Dedifferentiated amniotic fluid mesenchymal stem cell (primary cell): ENCODE results near the gene MAD1L1.
"Not testable (repeated sequence)": the region's sequence is repeated elsewhere in the genome, so short reads cannot be mapped to it uniquely, and the experiment has no call there.

Experiments
- DNase-seq: peaks from one replicate; pipeline ENCODE4 v3.0.0-alpha.2; 2016; ENCODE audit errors: extremely low spot score

MAD1L1 gene

DNA sequence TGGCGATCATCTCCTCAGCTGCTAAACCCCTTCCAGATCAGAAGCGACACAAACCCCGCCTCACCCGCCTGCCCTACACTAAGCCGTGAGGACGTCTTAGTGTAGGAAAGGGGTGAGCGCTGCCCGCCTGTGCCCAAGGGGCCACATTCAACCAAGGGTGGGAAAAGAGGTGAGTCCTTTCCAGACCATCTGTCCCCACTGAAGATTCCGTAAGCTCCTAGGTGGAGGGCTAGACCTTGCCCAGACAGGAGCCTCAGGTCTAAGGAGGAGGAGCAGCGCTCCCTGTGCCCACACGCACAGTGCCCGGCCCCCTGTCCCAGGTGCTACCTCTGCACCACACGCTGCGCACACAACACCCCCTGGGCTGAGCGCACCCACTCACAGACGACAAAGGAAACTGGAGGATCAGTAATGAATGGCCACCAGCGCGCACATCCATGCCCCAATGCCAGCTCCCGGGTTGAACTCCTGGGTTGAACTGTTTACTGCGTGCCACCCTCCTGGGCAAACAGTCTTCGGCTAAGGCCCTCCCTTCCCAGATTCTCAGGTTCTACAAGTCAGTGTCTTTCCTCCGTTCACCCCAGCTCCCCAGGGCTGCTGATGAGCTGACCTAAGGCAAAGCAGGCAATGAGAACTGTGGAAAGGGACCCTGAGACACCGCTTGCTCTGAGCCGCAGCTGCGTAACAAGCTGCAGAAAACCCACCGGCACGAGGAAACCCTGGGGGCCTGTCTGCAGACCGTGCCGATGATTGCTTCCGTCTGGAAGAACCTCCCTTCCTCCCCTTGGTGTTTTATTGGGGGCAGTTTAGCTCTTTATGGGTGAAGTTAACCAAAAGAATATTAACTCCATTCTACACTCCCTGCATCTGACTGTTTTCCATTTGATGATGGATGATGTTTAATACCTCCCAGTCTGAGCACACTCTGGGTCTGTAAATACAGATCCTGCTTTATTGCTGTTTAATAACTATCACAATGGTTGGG is 185.9 kb downstream of the MAD1L1 start:
- no peak for DNase-seq

DNA sequence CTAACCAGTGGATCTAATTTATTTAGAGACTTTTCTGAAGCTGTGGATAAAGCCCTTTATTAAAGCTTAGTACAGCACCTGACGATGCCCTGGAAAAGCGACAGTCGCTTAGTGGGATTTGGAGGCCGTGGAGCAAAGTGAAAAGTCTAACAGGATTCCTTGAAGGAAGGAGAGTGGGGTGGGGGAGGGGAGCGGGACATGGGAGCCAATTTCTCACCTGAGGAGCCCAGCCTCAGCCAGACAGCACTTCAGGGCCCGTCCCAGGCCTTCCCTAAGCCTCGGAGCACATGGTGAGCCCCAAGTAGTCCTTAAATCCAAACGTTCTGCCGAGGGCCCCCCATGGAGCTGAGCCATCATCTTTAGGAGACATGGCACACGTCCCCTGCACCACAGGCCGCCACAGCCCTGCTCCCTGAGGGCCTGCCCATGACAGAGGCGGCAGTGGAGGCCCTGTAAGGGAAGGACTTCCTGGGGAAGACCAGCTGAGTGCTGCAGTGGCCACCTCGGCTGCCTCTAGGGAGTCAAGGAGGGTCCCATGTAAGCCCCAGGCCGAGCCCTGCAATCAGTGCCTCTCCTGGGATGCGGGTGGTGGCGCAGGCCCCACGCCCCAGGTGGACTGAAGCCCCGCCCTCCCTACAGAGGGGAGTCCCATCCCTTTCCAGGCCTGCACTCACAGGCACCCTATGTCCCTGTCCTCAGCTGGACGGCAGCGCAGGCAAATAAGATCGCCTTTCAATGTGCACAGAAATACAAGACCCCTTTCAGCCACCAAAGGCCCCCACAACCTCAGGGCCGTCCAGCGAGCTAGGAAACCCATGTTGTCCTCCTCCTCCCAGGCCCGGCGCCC is 187.0 kb downstream of the MAD1L1 start:
- DNase-seq = no peak

DNA sequence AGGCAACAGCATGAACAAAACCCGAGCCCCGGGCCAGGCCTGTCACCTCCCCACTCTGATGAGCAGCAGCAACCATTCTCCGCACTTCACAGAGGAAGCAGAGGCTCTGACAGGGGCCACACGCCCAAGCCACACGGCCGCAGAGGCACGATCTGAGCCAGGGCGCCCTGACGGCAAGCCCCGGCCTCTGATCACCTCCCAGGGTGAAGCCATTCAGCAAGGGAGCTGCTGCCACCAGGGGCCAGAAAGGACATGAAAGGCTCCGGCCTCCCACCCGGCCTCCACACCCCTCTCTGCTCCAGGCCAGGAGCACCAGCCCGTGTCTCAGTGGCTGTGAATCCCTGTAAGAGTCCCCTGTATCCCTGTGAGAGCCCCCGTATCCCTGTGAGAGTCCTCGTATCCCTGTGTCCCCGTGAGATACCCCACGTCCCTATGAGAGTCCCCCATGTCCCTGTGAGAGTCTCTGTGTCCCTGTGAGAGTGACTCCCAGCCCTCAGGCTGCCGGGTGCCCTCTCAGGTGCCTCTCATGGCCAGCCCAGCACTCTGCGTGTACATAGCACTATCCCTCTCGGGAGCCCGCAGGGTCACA is 187.8 kb downstream of the MAD1L1 start:
- no peak for DNase-seq

DNA sequence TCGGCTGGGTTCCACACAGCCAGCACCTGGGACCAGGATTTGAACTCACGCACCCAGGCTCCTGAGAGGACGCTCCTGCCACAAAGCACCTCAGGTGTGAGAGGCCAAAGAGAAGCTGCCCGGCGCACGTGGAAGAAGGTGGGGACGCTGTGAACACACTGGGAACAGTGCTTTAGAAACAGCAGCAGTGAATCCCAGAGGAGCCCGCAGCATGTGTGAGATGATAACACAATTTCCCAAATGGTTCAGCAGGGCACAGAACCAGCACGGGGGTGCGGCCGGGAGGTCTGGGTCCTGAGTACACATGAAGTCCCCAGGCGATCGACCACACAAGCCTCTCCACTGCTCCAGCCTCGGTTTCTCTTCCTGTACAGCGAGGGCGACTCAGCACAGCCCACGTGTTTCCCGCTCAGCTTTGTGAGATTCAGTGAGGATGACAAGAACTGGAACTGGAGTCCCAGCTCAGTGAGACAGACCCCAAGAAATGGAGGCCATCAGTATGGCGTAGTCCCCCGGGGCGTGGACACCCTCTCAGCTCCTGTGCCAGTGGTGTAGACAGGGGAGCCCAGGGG is 188.3 kb downstream of the MAD1L1 start:
- no peak for DNase-seq

DNA sequence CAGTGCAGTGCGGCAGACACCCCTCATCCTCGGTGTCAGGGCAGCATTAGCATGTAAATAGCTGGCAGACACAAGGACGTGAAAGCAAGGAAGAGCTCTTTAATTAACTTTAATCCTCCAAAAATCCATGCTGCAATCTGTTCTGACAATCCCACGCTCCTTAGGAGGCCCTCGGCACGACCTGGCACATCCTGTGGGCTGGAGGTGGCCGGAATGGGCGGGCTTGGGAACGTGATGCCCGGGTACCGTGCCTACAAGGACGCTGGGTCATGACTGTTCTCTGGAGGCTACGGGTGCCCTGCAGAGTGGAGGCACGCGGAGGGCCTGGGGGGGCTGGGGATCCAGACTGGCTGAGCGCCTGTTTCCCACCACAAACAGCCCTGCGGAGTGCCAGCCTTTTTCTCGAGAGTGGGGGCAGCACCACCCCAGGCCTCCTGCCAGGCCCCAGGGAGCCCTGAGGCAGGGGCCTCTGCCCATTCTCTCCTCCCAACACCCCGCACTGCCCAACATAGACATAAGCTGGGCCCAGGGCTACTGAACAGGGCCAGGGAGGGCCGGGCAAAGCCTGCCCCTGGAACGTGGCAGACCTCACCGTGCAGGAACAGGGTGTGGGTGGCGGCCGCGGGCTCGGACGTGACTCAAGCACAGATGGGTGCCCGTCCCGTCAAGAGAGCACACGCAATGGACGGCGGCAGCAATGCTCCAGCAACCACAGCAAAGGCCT is 189.3 kb downstream of the MAD1L1 start:
- DNase-seq = no peak

DNA sequence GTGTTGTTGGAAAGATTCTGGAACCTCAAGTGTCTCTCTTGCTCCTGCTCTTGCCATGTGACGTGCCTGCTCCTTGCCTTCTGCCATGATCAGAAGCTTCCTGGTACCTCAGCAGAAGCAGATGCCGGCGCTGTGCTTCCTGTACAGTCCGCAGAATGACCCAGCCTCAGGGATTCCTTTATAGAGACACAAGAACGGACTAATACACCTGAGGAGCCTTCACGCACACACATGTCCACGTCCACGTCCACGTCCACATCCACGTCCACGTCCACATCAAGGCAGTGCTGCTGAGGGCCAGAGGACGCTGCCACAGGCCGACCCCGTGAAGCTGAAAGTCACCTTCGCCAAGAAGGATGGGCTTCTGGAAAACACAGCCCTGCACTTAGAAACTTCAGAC is 190.1 kb downstream of the MAD1L1 start:
- DNase-seq = no peak

DNA sequence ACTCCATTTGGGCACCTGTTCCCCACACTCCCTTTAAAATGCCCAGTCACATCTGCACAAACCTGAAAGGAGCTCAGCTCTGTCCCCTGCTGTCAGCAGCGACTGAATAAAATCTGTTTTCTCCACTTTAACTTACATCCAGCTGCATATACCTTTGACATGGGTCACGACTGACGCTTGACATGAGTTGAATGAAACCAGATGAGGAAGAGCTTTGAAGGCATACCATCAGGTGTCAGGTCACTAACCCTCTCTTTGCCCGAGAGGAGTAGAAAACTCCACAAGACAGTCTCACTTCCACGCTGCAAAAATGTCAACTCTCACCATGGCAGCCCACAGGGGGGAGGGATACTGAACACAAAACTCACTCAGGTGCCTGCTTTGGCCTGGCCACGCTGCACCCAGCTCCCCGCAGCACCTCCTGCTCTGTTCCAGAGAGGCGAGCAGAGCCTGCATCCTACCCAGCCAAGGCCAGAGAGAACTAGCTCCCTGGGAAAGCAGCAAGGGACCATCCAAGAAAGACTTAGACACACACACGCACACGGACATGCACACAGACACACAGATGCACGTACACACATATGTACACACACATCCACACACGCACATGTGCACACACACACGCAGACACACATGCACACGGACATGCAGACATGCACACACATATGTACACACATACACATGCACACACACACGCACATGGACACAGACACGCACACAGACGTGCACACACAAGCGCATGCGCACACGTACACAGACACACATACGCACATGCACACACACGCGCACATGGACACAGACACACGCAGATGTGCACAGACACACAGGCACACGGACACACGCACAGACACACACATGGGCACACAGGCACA is 191.0 kb downstream of the MAD1L1 start:
- no peak for DNase-seq

DNA sequence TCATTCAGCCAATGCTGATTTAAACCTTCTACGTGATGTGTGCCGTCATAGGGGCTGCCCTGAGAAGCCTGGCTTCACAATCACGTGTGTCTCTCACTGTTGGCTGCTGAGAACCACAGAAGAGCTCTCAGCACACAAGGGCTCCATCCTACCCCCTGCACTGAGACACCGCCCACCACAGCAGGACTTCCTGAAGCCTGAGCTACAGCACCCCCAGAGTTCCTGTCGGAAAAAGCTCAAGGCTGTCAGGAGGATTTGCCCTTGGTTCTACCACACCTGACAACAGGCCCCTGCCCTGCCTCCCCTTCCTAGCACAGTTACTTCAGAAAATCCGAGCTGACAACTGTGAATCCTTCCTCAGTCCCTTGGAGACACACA is 191.9 kb downstream of the MAD1L1 start:
- no peak for DNase-seq

DNA sequence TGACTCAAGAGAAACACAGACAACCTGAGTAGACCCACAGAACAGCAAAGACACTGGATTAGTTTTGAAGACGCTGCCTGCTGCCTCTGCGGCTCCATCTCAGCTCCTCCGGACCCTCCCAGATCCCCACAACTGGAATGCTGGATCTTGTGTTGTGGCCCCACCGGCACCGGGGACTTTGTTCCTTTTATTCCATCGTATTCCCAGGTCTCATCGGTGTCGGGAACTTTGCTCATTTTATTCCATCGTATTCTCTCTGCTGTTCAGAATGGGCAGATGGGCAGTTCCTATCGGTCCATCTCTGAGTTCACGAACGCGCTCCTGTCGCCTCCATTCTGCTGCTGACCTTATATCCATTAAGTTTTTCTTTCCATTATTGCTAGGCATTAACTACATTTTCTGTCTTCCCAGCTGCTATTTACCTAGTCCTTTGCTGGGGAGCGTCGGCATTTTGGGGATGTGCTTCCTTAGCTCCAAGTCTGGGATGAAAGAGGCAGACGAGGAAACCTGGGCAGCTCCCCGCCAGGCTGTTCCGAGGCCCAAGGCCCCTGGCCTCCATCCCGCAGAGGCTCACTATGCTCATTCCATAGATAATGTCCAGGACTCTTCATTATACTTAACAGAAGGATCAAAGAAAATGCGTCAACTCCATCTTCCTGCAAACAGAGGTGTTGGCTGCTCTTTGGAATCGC is 192.4 kb downstream of the MAD1L1 start:
- no peak for DNase-seq

DNA sequence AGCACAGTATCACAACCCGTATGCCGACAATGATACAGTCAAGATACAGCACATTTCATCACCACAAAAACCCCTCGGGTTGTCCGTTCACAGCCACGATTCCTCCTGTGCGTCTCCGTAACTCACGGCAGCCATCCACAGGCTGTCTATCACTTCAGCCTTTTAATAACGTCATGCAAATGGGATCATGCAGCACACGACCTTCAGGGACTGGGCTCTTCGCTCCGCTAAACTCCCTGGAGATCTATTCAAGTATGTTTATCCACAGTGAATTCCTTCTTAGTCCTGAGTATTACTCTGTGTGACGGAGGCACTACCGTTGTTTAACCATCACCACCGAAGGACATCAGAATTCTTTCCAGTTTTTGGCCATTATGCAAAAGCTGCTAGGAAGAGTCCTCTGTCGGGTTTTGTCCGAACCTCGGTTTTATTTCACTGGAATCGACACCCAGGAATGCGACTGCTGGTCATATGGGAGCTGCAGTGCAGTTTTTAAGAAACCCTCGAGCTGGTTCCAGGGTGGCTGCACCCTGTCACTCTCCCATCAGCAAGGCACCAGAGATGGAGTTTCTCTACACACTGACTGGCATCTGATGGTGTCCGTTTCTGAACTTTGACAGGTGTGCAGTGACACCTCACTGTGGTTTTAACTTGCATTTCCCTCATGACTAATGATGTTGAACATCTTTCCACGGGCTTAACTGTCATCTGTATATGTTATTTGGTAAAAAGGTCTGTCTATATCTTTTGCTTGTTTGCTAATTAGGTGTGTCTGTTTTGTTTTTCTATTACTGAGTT is 193.6 kb downstream of the MAD1L1 start:
- no peak for DNase-seq

DNA sequence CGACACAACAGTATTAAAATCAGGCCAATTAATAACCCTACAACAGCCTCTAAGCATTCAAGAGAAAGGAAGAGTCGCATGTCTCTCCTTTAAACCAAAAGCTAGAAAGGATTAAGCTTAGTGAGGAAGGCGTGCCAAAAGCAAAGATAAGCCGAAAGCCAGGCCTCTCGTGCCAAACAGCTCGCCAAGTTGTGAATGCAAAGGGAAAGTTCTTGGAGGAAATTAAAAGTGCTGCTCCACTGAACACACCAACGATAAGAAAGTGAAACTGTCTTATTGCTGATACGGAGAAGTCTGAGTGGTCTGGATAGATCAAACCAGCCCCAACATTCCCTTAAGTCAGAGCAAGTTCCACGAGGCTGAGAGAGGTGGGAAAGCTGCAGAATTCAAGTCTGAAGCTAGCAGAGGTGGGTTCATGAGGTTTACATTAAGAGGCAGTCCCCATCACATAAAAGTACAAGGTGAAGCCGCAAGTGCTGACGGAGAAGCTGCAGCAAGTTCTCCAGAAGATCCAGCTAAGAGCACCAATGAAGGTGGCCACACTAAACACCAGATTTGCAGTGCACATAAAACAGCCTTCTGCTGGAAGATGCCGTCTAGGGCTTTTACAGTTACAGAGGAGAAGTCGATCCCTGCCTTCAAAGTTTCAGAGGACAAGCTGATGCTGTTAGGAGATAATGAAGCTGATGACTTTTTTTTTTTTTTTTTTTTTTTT is 194.8 kb downstream of the MAD1L1 start:
- DNase-seq = no peak

DNA sequence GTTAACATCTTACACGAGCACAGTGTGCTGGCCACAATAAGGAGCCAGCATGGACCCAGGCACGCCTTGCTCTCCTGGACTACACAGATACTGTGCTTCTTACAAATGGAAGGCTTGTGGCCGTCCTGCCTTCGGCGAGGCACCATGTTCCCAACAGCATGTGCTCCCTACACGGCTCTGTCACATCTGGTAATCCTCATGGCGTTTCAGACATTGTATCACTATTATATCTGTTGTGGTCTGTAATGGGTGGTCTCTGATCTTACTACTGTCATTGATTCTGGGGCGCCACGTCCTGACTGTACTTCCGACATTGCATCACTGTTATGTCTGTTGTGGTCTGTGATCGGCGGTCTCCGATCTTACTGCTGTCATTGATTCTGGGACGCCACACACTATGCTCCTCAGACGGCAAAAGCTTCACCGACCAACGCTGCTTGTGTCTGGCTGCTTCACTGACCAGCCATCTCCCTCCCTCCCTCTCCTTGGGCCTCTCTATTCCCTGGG is 195.4 kb downstream of the MAD1L1 start:
- DNase-seq = no peak

DNA sequence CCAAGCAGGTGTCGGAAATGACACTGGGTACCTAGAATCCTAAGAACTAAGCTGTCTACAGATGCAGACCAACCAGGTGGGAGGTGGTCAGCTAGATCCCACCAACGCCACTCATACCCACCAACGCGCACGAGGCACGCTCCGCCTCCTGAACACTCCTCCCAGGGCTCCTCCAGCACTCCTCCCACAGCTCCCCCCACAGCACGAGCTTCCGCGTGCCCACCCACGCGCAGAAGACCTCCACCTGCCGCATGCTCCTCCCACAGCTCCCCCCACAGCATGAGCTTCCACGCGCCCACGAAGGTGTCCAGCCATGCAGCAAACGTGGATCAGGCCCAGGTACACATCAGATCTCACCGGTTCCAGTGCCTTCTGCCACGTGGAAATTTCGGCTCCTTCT is 196.0 kb downstream of the MAD1L1 start:
- DNase-seq = no peak

DNA sequence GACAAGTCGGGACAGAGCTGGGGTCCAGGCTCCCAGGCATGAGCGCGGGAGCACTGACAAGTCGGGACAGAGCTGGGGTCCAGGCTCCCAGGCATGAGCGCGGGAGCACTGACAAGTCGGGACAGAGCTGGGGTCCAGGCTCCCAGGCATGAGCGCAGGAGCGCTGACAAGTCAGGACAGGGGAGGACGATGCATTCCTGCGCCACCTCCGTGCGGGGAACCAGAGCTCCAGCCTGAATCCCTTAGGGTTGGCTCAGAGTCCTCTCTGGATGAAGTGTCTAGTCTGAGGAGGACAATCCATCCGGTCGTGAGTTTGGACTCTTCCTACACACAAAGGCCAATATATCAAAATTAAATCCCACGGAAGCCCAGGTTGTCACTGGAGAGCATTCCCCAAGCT is 196.5 kb downstream of the MAD1L1 start:
- DNase-seq = not testable (repeated sequence)

DNA sequence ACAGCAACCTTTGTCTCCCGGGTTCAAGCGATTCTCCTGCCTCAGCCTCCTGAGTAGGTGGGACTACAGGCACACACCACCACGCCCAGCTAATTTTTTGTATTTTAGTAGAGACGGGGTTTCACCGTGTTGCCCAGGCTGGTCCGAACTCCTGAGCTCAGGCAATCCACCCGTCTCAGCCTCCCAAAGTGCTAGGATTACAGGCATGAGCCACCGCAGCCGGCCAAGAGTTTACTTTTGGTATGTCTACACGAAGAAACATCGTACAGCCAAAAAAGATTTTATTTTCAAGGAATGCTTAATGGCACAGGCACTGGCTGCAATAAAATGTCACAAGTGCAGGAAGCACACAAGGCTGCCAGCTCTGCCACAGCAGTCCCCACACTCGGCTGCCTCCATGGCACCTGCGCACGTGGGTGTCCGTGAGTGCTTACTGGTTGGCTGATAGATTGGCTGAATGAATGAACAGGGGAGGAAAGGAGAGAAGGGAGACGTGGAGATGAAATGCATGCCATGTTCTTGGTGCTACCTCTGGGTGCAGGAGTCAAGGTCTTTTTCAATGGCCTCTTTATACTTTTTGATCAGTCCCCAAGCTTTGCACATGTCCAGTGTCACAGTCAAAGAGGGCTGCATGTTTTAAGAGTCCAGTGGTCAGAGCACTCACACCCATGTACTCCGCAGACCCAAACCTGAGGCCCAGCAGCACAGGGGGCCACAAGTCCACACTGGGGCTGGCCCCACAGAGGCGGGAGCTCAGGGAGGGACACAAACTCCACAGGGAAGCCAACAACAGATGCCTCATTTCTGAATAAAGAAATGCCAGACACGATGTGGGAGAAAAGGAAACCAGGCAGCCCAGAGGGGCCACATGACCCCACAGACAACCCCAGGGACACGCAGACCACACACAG is 198.2 kb downstream of the MAD1L1 start:
- no peak for DNase-seq

DNA sequence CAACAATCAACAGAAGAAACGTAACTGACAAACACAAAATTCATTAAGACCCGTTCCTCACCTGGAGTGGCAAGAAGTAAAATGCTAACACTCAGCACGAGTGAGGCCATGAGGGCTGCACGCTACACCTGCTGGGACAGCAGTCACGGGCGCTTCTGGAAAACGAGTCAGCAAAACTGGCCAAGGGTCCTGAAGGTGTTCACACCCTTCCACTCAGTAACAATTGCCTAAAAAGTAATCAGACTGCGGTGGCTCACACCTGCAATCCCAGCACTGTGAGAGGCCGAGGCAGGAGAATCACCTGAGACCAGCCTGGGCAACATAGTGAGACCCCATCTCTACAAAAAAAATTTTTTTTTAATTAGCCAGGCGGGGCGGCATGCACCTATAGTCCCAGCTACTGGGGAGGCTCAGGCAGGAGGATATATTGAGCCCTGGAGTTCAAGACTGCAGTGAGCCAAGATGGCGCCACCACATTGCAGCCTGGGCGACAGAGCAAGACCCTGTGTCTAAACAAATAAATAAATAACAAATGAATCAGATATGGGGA is 199.1 kb downstream of the MAD1L1 start:
- DNase-seq = no peak
